ENCODE data around the gene SH3BP5L.

SH3BP5L gene

GRCh38 chr1:248825573-248825908, 174 bp downstream of the SH3BP5L start:
- no peak for DNase-seq (ENCODE audit: low read depth)

DNA sequence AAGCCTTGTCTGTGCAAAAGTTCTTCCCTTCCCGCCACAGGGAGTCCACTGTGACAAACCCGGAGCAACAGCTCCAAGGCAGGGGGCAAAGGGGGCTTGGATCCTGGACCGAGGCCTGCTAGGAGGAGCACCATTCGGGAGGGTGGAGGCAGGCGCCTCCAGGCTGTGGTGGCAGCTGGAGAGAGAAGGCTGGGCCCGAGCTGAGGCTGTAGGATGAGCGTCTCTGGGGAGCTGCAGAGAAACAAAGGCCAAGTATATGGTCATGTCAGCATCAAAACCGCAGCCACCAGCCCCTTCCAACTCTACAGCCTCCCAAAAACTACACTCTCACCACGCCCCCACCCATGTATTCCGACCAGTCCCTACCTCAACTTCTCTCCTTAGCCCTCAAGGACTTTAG, 579 bp downstream of the SH3BP5L start:
- DNase-seq (ENCODE audit: low read depth) = no peak

DNA sequence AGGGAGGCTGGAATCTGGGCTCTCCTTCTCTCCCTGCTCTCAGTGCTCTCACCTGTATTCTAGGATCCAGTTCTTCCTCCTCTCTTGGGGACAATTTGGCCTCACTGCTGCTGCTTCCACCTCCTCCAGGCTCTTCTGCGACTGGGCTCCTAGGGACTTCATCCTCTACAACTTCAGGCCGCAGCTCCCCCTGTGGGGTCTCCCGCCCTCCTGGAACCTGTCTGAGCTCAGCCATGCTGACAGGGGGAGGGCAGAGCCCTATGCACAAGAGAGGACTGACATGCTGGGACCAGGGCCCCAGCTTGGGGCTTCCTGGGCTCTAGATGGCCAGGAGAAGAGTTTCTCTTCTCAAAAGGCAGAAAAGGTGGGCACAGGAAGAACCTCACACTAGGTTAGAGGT, 1.0 kb downstream of the SH3BP5L start:
- no peak for DNase-seq (ENCODE audit: low read depth)

- no peak for DNase-seq (ENCODE audit: low read depth)
These were observed 1.4 kb downstream of the SH3BP5L start for GRCh38 chr1:248824301-248824700.

- no peak for DNase-seq (ENCODE audit: low read depth)
These were observed 2.2 kb downstream of the SH3BP5L start for GRCh38 chr1:248823517-248824001.

- DNase-seq (ENCODE audit: low read depth) = no peak
These were observed 3.3 kb downstream of the SH3BP5L start for GRCh38 chr1:248822148-248823032.

- DNase-seq (ENCODE audit: low read depth) = no peak
These were observed 4.1 kb downstream of the SH3BP5L start for GRCh38 chr1:248821641-248822040.

GRCh38 chr1:248821101-248821500, 4.6 kb downstream of the SH3BP5L start:
- DNase-seq (ENCODE audit: low read depth) = no peak

DNA sequence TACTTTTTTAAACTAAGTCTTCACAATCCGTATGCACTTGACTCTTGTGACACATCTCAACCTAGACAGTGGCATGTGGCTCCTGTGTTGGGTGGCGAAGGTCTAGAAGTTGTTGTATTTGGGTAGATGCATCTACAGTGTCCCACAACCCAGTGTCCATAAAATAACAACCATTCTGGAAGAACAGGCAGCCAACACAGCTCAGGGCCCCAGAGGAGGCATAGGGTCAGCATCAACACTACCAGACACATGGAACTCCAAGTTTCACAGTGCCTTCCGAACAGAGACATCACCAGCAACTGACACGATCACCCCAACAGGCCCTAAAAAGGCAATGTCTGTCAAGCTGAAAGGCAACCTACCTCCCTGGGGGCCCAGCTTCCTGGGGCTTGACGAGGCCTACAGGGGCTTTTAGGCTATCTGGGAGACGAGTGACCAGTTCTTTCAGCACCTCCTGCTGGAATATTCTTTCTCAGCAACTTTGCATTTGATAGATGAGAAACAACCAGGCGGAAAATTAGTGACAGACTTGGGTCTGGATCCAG, 5.6 kb downstream of the SH3BP5L start:
- no peak for DNase-seq (ENCODE audit: low read depth)

DNA sequence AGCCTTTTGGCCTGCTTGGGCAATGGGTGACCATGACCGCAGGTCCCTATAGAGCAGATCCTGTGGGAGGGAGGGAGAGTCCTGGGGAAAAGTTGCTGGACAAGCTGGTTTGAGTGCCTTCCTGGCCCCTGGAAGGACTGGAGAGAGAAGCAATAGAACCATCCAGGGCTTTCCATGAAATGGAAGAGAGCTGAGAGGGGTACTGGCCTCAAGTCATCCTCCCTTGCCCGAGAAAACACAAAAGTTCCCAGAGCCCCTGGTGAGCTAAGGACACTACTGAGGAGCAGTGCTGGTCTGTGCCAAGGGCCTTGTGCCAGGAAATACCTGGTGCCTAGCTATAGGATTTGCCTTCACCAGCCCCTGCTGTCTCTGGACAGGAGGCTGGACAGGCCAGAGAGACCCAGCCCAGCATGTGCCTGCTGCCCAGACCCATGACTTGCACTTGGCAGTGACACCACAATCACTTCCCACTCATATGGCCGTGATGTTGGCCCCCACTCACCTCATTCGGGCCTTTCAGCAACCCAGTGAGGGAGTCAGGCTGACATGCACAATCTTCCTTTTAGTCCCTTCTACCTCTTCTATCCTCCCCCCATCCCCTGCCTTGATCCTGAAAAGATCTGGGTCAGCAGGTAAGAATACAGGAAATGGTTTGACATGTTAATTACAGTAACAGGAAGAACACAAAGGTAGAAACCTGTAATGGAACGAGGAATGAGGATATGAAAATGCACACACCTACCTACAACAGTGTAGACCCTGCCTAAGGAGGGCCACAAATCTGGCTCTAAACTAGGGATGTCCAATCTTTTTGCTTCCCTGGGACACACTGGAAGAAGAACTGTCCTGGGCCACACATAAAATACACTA, 7.0 kb downstream of the SH3BP5L start:
- no peak for DNase-seq (ENCODE audit: low read depth)

- DNase-seq (ENCODE audit: low read depth) = no peak
These were observed 8.7 kb downstream of the SH3BP5L start for GRCh38 chr1:248817065-248817464.

GRCh38 chr1:248816042-248816851, 9.5 kb downstream of the SH3BP5L start:
- no peak for DNase-seq (ENCODE audit: low read depth)

- DNase-seq (ENCODE audit: low read depth) = no peak
These were observed 10.2 kb downstream of the SH3BP5L start for GRCh38 chr1:248815407-248816034.

- no peak for DNase-seq (ENCODE audit: low read depth)
These were observed 11.4 kb downstream of the SH3BP5L start for GRCh38 chr1:248814351-248814750.

DNA sequence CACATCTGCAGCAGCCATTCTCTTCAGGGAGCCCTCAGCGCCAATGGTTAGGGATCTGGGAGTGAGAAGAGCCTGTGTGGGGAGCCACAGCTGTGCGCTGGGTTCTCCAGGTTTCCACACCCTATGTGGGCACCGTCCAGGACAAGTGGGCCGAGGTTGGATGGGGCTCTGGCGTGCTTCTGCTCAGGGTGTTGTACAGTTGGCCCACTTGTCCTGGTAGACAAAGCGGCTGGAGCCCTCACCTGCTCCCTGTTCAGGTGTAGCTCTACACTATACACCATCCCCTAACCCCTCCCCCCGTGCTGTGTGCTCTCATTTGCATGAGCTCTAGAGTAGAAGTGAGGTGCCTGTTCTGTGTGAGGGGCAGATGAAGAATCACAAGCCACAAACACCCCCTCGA, 12.2 kb downstream of the SH3BP5L start:
- DNase-seq (ENCODE audit: low read depth) = no peak

DNA sequence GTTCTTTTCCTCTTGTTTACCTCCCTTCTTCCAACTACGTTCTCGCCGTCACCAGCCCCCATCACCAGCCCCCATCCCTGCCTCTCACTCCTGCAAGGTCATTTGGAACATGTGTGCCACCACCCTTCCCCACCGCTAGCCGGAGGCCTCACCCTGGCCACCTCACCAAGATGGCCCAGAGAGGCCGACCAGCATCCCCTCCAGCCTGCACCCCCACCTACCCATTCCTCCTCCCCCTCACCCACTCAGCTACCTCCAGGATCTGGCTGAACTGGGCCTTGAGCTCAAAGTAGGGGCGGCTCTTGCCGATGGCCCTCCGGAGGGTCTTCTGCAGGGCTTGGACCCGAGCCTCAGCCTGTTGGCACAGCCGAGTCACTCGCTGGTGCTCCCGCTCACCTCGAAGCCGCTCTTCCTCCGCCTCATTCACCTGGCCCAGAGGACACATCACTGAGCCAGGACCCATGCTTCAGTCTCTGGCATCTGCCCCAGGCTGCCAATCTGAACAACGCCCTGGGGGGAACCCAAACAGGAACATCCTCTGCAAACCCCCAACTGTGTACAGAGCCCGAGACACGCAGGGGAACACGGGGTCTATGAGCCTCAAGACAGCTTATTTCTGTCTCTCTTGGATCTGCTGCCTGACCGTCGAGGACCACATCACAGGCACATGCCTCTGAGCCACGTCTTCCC, 12.8 kb downstream of the SH3BP5L start:
- no peak for DNase-seq (ENCODE audit: low read depth)

DNA sequence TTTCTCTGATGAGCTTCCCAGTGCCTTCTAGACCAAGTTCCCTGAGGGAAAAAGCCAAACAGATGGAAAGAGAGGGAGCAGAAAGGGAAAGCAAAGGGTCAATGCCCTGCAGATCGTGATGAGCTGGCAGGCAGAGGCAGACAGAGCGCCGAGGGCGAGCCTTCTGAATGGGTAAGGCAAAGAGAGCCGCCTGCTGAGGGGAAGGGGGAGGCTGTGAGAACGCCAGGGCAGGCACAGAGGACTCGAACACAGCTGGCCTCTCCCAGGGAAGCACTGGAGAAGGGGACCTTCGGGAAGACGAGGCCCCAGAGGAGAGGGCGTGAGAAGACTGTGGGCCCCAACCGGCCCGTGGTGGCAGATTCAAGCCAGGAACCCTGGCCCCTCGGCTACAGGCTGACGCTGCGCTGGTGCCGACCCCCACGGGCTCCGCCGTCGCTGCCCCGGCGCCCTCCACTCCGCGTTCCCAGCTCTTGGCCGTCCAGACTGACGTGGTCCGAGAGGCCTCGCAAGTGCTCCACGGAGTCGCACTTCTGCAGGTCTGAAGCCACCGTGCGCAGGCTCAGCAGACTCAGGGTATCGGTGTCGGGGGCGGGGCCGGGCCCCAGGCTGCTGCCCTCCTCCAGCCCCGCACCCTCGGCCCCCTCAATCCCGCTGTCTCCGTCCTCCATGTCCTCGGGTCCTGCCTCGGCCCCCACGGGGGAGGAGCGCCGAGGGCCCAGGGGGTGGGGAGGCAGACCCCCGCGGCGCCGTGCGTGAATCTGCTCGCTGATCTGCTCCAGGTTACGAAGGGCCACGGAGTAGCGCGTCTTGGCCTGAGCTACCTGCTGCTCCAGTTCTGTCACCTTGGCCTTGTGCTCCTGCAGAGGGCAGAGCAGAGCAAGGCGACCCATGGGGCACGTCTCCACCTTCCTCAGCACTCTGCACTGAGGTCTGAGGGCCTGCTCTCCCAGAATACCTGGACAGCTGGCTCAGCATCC, 13.9 kb downstream of the SH3BP5L start:
- DNase-seq (ENCODE audit: low read depth) = no peak

GRCh38 chr1:248810727-248811513, 14.8 kb downstream of the SH3BP5L start:
- DNase-seq (ENCODE audit: low read depth) = no peak
